Right lobe of liver (tissue), 4 donors: ENCODE measurements around the gene NGF.

Experiments used
- CTCF ChIP-seq, 4 donors: fragments of 200-600 bp in 3 of 4; fragments of 450-650 bp in 1 of 4; IDR thresholded peaks; one replicate each; pipeline versions ENCODE4 v1.5.1 to v1.8.0; 2016 to 2022; ENCODE audit warnings: antibody characterized with exemption in 4 of 4, mild to moderate bottlenecking in 2 of 4
- POLR2A ChIP-seq: fragments of 450-650 bp; IDR thresholded peaks from one replicate; pipeline ENCODE4 v1.6.1; 2017; ENCODE audit warnings: antibody characterized with exemption, mild to moderate bottlenecking
- donor health status: DM: no; HTN: no; CAD: no.
- donor health status: DM: no; HTN: no; CAD: no.
- donor health status: DM: no; HTN: yes; CAD: no.

- TF ChIP-seq CTCF (IDR thresholded peaks at IDR 0.05) (no peak), POLR2A (no peak)
Observed at GRCh38 chr1:115314765-115315164, 23.3 kb downstream of the NGF start.
